GM18505 (cell line): ENCODE measurements around the gene APOL6.
"Not testable (repeated sequence)": the region's sequence is repeated elsewhere in the genome, so short reads cannot be mapped to it uniquely, and the experiment has no call there.

Experiments
- ATAC-seq: cut with Tn5 transposase; IDR thresholded peaks from one replicate; pipeline ENCODE4 v1.9.1; 2021; ENCODE audit not compliant: unreplicated experiment
- POLR2A ChIP-seq: IDR thresholded peaks from 4 replicates; pipeline ENCODE4 v1.6.1; 2011; ENCODE audit warnings: borderline replicate concordance; ENCODE audit not compliant: insufficient read depth, insufficient read length; ENCODE audit errors: extremely low read depth

Gene APOL6

GRCh38 chr22:35661464-35661863 lies 13.2 kb downstream of the APOL6 start:
- TF ChIP-seq POLR2A, result no peak
- ATAC-seq, result no peak

- ATAC-seq, result no peak
These were observed 14.7 kb downstream of the APOL6 start for GRCh38 chr22:35662914-35663313.

GRCh38 chr22:35663371-35663770 lies 15.1 kb downstream of the APOL6 start:
- ATAC-seq, result no peak
- TF ChIP-seq POLR2A, result no peak

More at GRCh38 chr22:35662914-35663313, 14.7 kb downstream of the APOL6 start:
- no peak for TF ChIP-seq POLR2A

GRCh38 chr22:35664955-35665587 lies 16.8 kb downstream of the APOL6 start:
- no peak for TF ChIP-seq POLR2A
- no peak for ATAC-seq

GRCh38 chr22:35666699-35667098 lies 18.5 kb downstream of the APOL6 start:
- ATAC-seq, result not testable (repeated sequence)

GRCh38 chr22:35674335-35674734 lies 26.1 kb downstream of the APOL6 start:
- TF ChIP-seq POLR2A, result no peak
- ATAC-seq, result no peak

GRCh38 chr22:35676065-35676464 lies 27.8 kb downstream of the APOL6 start:
- not testable (repeated sequence) for ATAC-seq

GRCh38 chr22:35677460-35678187 lies 29.4 kb downstream of the APOL6 start:
- no peak for ATAC-seq
- TF ChIP-seq POLR2A, result no peak

- TF ChIP-seq POLR2A, result no peak
- ATAC-seq, result no peak
These were observed 30.6 kb downstream of the APOL6 start for GRCh38 chr22:35678836-35679235.

GRCh38 chr22:35679492-35679891 lies 31.2 kb downstream of the APOL6 start:
- not testable (repeated sequence) for ATAC-seq

- no peak for ATAC-seq
- no peak for TF ChIP-seq POLR2A
These were observed 33.3 kb downstream of the APOL6 start for GRCh38 chr22:35681454-35682052.

- ATAC-seq, result no peak
- no peak for TF ChIP-seq POLR2A
These were observed 35.3 kb downstream of the APOL6 start for GRCh38 chr22:35683560-35683959.

- no peak for ATAC-seq
- no peak for TF ChIP-seq POLR2A
These were observed 36.0 kb downstream of the APOL6 start for GRCh38 chr22:35684270-35684700.

GRCh38 chr22:35684732-35685131 lies 36.5 kb downstream of the APOL6 start:
- no peak for TF ChIP-seq POLR2A
- no peak for ATAC-seq
